Loucy (cell line): ENCODE results near the gene ELAVL1.

Experiments
- CTCF ChIP-seq: fragments of 200-600 bp; sonication (generic); conservative IDR thresholded peaks from 2 replicates; pipeline ENCODE4 v1.5.1; 2014; ENCODE audit warnings: mild to moderate bottlenecking, antibody characterized with exemption, low read length
- EZH2phosphoT487 ChIP-seq: fragments of 200-600 bp; IDR thresholded peaks from 2 replicates; pipeline ENCODE4 v1.6.1; 2018; ENCODE audit warnings: antibody characterized with exemption, mild to moderate bottlenecking, moderate library complexity, borderline replicate concordance

DNA sequence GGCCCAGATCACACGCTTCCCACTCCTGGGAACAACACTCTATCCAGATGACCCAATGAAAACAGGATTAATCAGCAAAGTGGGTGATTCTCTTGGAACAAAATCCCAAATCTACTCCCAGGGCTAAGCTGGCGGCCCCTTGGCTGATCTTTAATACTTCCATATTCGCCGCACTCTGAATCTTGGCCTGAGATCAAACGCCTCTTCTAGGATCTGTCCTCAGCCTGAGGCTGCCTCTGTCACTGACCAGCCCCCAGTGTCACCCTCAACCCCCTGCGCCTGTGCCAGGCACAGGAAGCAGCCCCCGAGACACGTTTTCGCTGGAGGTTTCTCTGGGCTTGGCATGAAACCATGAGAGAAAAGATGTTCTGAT is 77.1 kb downstream of the ELAVL1 start:
- TF ChIP-seq EZH2phosphoT487 (no peak), CTCF (no peak)
